Measurements from ENCODE around the gene UGDH.
"Not testable (repeated sequence)": the region's sequence is repeated elsewhere in the genome, so short reads cannot be mapped to it uniquely, and the experiment has no call there.

UGDH gene

DNA sequence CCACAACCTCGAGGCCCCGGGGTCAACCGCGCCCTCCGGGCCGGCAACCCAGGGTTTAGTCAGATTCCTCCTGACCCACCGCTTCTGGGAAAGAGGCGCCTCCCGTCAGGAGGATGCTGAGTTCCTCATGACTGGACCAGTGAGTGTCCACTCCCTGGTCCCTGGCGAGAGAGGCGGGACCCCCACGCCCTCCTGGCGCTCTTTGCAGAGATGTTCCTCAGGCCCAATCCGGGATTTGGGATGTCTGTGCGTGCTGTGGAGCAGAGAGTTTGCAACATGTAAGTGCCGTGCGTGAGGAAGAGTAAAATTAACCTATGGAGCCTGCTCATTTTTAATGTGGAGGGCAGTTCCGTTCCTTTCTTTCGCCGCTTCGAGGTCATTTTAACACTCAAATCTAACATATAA, 824 bp upstream of the UGDH start:
- DNase-seq (ENCODE audit: low read depth), result peak; percentile 86

DNA sequence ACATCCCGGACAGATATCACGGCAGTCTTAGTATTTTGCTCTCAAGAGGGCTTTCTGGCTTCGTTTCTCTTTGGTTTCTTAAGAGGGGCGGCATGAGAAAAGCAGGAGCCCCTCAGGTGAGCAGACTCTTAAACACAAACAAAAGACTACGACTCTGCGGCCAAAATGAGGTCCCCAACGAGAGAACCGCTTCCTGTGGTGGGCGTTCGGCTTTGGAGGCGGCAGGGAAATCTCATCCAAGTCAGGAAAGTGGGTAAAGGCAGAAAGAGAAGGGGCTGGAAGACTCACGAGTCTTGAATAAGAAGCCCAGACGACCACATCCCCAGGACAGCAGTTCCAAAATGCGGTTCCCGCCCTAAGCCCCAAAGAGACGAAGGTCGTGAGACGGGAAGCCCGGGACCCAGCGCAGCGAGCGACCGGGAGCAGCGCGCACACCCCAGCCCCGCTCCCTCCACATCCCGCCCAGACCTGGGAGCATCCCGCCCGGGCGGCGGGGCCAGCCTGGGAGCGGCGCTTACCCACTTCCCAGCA, 409 bp downstream of the UGDH start:
- no peak for DNase-seq (ENCODE audit: low read depth)

DNA sequence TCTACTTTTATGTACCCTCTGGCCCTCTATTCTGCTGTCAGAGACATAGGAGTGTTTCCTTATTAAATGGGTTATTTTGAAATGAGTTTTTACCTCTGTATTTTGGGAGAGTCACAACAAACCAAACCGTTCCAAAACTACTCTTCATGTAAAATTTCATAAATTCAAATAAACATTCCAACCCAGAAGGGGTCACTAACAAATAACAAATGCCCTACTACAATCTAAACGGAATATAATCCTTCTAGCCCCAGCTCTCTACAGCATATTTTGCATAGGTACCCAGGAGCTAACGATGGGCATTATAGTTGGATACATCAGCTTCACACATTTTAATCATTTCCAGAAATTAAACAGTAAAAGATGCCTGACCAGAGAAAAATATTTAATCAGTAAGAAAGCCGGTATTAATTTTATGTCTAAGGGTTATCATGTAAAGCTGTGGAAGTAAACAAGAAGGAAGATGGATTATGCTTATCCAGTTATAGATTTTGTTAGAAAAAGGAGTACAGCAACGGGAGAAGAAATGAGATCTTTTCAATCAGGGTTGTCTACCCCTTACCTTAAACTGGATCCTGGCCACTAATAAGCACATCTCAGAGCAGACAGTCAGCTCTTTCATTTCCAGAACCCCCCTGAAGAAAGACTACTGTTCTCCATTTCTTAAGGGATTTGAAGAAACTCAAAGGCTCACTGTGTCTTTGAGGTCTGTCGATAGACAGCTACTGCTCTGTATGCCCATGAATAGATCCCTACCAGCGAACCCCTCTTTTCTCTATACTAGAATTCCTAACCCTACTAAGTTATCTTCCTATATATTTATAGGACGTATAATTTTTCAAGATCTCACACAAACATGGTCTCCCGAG, 1.2 kb downstream of the UGDH start:
- DNase-seq (ENCODE audit: low read depth), result no peak

DNA sequence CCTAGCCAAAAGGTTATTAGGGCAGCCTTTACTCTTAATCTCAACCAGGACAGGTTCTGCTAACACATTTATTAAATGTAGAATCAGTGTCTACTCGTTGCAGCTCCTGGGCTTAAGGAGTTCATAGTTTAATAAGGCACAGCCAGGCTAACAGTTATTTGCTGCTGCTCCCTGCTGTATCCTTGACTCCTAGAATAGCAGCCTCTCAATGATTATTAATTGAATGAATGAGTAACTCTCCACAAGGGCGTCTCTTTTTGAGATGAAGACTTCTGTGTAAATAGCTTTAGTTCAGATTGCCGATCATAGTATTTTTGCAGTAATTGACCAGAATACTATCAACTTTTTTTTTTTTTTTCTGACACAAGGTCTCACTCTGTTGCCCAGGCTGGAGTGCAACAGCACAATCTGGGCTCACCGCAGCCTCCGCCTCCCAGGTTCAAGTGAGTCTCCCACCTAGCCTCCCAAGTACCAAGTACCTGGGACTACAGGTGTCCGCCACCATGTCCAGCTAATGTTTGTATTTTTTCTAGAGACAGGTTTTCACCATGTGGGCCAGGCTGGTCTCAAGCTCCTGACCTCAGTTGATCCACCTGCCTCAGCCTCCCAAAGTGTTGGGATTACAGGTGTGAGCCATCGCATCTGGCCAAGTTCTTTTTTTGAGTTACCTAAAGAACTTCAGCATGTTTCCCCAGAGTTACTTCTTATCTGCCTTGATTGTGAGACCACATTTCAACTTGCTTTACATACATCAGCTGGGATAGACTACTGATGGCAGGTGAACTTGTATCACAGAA, 2.9 kb downstream of the UGDH start:
- DNase-seq (ENCODE audit: low read depth), result no peak

DNA sequence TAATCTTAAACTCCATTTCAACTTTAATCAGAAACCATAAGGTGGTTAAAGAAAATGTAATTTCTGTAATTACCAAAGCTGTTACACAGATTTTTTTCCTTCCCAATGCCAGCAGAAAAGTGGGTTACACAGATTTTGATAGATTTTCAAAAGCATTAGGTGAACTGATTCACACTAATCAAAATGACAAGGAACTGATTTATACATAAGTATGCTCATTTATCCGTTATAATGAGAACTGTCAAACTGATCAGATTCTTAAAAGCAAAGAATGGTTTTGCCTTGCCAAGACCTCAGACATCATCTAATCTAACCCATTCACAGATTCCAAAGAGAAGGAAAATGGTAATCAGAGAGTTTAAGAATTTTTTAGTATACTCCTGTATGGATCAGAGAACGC, 5.2 kb downstream of the UGDH start:
- no peak for DNase-seq (ENCODE audit: low read depth)

DNA sequence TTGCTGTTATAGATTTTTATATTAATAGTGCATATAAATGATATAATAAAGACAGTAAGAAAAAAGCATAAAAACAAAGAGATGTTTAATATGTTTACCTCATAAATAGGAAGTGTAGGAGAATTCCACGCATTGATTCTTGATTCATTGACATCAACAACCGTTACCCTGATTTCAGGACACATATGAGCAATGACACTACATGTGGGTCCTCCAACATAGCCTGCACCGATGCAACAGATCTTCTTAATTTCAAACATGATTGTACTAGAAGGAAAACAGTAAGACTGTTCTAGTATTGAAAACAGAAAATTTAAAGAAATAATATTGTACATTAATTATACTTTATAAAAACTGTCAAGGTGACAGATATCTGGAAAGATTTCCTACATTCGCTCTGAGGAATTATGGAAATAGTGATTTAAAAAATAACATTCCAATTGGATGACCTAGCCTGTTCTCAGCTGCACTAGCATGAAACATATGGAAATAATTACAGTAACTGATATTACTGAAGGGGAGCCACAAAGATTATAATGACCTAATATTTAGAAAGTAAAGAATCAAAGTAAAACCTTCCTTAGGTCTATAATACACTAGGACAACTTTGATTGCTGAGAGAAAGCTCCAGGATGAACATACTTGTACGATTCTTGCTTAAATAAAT, 5.9 kb downstream of the UGDH start:
- DNase-seq (ENCODE audit: low read depth), result peak; percentile 72

DNA sequence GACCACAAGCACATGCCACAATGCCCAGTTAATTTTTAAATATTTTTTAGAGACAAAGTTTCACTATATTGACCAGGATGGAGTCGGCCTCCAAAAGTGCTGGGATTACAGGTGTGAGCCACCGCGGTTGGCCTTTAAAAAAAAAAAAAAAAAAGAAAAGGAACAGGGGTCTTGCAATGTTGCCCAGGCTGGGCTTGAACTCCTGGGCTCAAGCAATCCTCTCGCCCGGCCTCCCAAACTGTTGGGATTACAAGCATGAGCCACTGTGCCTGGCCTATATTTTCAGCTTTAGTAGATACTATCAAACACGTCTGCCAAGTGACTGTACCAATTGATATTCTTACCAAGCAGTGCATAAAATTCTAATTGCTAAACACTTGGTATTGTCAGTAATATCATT, 8.8 kb downstream of the UGDH start:
- DNase-seq (ENCODE audit: low read depth), result no peak

DNA sequence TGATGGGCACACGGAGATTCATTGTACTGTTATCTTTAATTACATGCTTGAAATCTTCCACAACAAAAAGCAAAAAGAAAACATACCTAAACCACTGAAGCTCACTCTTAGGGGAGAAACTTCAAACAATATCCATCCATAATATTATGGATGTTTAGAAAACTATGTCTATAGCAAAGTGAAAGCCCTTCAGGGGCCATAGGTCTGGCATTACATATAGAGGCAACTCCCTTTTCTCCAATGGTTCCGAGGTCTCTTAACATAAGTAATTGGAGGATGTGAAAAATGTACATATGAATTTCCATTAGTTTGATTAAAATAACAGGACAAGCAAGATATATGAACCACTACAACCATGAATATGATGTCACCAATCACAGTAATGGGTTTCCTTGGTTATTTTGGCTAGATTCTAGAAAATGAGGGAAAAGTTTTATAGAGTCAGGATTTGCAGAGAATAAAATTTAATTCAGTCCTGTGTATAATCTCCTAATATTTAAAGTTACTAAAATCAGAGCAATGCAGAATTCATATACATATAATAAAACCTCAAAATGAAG, 10.8 kb downstream of the UGDH start:
- DNase-seq (ENCODE audit: low read depth), result no peak

DNA sequence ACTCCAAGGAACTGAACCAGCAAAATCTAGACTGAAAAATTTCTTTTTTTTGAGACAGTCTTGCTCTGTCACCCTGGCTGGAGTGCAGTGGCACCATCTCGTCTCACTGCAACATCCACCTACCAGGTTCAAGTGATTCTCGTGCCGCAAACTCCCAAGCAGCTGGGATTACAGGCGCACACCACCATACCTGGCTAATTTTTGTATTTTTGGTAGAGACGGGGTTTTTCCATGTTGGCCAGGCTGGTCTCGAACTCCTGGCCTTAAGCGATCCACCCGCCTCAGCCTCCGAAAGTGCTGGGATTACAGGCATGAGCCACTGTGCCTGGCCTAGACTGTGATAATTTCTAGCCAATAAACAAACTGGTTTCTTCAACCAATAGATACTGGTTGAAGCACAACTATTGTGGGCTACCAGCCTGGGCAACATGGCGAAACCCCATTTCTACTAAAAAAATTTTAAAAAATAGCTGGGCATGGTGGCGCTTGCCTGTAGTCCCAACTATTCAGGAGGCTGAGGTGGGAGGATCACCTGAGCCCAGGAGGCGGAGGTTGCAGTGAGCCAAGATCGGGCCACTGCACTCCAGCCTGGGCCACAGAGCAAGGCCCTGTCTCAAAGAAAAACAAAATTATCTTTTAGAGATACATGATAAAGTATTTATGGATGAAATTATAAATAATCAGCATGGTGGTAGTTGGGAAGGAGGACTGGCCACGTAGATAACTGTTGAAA, 11.4 kb downstream of the UGDH start:
- DNase-seq (ENCODE audit: low read depth), result not testable (repeated sequence)

DNA sequence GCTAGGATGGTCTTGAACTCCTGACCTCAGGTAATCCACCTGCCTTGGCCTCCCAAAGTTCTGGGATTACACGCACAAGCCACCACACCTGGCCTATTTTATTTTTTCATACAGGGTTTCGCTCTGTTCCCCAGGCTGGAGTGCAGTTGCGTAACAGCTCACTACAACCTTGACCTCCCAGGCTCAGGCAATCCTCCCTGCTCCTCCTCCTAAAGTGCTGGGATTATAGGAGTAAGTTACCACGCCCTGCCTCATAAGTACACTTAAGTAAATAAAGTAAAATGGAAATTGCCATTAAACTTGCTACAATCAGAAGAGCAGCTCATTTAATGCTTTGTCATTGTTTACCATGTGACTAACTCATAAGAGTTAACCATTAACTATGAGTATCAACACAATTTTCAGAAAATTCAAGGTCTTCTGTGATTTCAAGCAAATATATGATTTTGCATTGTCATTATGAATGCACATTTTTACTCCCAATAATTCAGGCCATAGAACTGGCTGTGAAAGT, 12.3 kb downstream of the UGDH start:
- DNase-seq (ENCODE audit: low read depth), result peak; percentile 48

DNA sequence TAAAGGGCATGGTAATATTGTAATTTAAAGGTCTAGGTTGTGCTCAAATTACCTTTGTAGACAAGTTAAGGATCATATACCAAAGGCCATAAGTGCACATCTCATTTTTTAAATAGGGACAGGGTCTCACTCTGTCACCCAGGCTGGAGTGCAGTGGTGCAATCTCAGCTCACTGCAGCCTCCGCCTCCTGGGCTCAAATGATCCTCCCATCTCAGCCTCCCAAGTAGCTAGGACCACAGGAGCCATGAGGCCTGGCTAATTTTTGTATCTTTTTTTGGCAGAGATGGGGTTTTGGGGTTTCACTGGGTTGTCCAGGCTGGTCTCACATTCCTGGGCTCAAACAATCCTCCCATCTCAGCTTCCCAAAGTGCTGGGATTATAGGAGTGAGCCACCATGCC, 13.0 kb downstream of the UGDH start:
- not testable (repeated sequence) for DNase-seq (ENCODE audit: low read depth)

DNA sequence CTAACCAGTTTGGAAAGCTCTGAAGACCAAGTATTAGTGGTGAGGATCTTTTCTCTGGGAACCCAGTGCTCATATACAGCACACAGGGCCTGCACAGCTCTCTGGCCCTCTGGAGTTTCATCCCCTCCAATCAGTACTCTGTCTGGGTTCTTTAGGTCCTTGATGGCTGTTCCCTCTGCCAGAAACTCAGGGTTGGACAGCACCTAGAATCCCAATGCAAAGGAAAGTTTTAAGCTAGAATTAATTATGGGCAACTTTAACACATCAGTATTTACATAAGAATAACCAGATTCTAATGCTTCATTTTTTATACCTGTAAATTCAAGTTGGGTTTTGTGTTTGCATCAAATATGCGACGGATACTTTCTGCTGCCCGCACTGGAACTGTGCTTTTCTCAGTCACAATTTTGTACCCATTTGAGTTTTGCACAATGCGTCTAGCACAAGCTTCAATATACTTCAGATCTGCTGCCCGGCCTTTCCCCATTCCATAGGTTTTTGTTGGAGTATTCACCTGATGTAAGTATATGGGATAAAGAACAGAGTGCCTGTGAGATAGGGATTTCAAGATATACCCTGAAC, 16.8 kb downstream of the UGDH start:
- DNase-seq (ENCODE audit: low read depth), result no peak

DNA sequence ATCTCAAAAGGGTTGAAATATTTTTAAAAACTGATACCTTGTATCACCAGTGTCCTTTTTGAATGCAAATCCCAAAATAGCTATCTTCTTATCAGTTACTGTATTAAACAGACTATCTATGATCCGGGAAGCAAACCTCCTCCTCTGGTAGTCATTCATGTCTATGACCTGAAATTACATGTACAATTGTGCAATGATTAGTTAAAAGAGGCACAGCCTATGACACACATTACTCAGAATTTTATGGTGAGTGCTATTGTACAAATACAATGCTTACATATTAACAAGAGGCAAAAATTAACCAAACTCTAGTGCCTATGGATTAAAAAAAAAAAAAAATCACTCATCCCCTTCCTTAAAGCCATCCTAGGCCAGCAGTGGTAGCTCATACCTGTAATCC, 21.7 kb downstream of the UGDH start:
- no peak for DNase-seq (ENCODE audit: low read depth)

DNA sequence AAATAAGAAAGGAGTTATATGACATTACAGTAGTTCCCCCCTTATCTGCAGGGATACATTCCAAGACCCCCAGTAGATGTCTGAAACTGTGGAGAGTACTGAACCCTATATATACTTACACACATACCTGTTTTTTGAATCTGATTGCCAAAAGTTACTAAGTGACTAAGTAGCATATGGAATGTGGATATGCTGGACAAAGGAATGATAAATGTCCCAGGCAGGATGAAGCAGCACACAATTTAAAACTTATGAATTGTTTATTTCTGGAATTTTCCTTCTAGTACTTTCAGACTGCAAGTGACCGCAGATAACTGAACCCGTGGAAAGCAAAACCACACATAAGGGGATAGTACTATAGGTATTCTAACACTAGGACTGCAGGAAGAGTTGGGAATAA, 22.7 kb downstream of the UGDH start:
- no peak for DNase-seq (ENCODE audit: low read depth)

DNA sequence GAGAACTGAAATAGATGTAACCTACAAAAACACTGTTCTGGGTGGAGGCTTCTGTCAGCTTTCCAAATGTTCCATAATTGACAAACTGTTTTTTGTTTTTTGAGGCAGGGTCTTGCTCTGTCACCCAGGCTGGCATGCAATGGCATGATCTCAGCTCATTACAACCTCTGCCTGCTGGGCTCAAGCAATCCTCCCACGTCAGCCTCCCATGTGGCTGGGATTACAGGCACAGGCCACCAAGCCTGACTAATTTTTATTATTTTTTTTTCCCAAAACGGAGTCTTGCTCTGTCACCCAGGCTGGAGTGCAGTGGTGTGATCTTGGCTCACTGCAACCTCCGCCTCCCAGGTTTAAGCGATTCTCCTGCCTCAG, 24.6 kb downstream of the UGDH start:
- DNase-seq (ENCODE audit: low read depth), result peak; percentile 26

DNA sequence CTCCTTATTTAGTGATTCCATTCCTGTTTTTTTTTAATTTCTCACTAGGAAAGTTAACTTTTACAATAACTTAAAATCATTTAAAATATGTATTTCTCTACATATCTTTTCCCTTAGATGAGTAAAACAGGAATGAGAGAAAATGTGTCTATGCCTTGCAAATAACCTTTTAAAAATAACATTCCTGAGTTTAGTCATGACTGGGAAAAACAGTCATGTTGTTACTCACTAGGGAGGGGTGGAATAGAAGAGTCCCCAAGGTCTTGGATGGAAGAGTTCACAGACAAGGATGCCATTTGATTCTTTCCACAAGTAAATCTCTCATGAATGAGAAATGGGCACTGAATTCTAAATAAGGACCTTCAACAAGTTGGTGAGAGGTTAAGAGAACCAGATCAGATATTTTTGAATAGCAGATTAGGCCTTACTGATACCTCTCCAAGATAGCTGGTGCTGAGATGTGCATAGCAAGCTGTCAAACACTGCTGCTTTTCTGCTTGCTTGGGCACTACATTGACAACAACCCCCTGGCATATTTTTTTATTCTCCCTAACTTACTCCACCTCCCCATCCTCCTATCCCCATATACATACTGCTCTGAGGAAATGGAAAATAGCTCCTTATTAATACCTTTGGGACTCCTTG, 25.1 kb downstream of the UGDH start:
- peak; percentile 73 for DNase-seq (ENCODE audit: low read depth)

DNA sequence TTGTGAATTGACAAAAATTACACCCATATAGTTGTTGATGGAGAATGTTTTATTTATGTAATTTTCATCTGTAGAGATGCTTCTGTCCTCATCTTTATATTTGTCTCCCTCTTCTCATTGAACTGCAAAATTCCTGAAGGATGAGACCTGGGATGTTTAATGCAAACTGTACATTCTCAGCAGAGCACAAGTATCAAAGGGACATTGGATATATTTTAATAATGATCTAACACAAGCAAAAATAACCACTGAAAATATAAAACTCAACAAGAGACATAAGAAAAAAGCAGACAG, 28.6 kb downstream of the UGDH start:
- no peak for DNase-seq (ENCODE audit: low read depth)

DNA sequence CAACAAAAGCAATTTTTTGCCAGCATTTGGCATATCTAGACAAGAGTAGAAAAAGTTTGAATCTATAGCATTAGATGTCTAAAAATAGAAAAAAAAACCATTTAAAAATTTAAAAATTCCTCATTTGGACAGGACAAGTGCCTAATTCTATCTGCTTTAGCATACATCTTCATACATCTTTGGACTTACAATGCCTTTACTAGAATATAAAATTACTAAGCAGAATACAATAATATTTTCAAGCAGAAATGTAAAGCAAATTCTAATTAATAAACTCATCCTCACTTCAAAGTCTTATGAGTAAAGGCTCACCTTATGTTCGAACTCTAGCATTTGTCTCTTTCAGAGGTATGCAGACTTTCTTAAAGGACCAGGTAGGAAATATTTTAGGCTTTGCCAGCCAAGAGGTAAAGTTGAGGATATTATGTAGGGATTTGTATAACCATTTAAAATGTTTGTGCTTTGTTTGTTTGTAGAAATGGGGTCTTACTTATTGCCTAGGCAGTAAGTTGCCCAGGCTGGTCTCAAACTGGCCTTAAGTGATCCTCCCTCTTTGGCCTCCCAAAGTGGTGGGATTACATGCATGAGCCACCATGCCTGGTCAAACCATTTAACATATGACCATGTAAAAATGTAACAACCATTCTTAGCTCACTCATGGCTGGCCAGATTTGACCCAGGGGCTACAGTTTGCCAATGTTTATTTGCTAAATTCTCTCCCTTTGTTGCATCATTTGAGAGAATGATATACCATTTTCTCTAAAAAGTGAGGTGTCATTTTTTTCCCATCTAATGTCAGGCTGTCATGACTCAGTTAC, 29.1 kb downstream of the UGDH start:
- DNase-seq (ENCODE audit: low read depth), result peak; percentile 38

DNA sequence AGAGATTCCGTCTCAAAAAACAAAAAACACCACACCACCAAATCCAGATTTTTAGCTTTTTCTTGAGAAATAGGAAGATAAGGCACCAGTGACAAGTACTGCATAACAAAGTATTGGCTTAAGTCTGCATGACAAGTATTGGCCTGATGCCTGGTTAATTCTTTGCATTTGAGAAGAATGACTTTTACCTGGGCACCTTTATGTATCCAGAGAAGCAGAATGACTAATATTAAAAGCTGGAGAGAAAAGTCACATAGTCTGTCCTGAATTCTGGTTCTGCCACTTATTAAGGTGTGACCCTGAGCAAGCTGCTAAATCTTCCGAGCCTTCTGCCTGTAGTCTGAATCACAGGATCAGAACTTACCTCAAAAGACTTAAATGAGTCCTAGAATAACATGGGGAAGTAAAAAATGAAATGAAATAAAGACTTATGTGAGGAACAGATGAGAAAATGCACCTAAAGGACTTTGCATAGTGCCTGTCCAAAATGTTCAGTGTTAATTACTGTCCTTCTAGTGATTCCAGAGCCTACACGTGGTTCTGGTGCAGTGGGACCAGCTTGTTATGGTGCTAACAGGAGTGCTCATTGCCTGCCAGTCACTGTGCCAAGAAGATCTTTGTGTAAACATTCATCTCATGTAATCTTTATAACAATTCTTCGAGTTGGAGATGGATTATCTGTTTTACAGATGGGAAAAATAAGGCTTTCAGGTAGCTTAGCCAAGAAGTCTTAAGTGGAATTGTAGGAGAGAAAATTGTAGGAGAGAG, 31.6 kb downstream of the UGDH start:
- DNase-seq (ENCODE audit: low read depth), result no peak

Measured in fibroblast of gingiva (primary cell).